B cell (primary cell): ENCODE data around the gene HK3. TPM values are rescaled to one million over a fixed set of nuclear protein-coding genes. Genes with fewer than 3 reads are reported as not detected.

ENCODE experiments used
- ATAC-seq: fragments of 200-7000 bp; cut with Tn5 transposase; one replicate; pipeline ENCODE4 v1.10.0; 2021; ENCODE audit warnings: low read depth, mild to moderate bottlenecking, moderate number of reproducible peaks, moderate library complexity
- CTCF ChIA-PET: fragments of 350-600 bp; sonication (Branson Sonifier 250); formaldehyde crosslinking; loops from one replicate; lab custom pipeline; 2021; ENCODE audit warnings: antibody characterized with exemption, inconsistent platforms; lab: Charles Lee
- POLR2A ChIA-PET: fragments of 350-600 bp; sonication (Branson Sonifier 250); formaldehyde crosslinking; loops from one replicate; lab custom pipeline; 2021; ENCODE audit warnings: antibody characterized with exemption; lab: Charles Lee
- DNase-seq: peaks from one replicate; pipeline ENCODE4 v3.0.0; 2013
- H2AFZ ChIP-seq: 2 replicates; pipeline ENCODE4 v1.6.1; 2012; ENCODE audit warnings: mild to moderate bottlenecking, low read depth, low read length; ENCODE audit not compliant: insufficient read depth, poor library complexity, severe bottlenecking
- H3K27ac ChIP-seq, 2 donors: 1 replicate in 1 of 2; 2 replicates in 1 of 2; pipeline ENCODE4 v1.5.1; 2012 to 2013; ENCODE audit warnings: low read length in 2 of 2, mild to moderate bottlenecking in 2 of 2, moderate library complexity in 1 of 2
- H3K27me3 ChIP-seq, 4 experiments: fragments of 200-600 bp in 1 of 4; sonication (generic) in 1 of 4; replicated peaks in 1 of 4; 1 replicate in 2 of 4; 2 replicates in 2 of 4; pipeline versions ENCODE4 v1.6.1 to v1.7.0; 2013 to 2016; ENCODE audit warnings: low read length in 3 of 4, mild to moderate bottlenecking in 2 of 4, mixed read lengths in 1 of 4, moderate library complexity in 1 of 4; ENCODE audit not compliant: insufficient read depth in 4 of 4, control insufficient read depth in 3 of 4; ENCODE audit errors: control extremely low read depth in 1 of 4
- H3K36me3 ChIP-seq, 2 experiments: replicated peaks in 1 of 2; 1 replicate in 1 of 2; 2 replicates in 1 of 2; pipeline versions ENCODE4 v1.6.1 to v1.7.1; 2013; ENCODE audit warnings: low read length in 1 of 2; ENCODE audit not compliant: insufficient read depth in 2 of 2, control insufficient read depth in 1 of 2; ENCODE audit errors: control extremely low read depth in 1 of 2, extremely low read depth in 1 of 2
- H3K4me1 ChIP-seq, 2 donors: fragments of 200-600 bp in 1 of 2; sonication (generic) in 1 of 2; 1 replicate in 1 of 2; 2 replicates in 1 of 2; pipeline versions ENCODE4 v1.5.1 to v1.6.1; 2013 to 2017; ENCODE audit warnings: low read length in 2 of 2; ENCODE audit not compliant: control insufficient read depth in 2 of 2, insufficient read depth in 2 of 2
- H3K4me2 ChIP-seq: replicated peaks from 2 replicates; pipeline ENCODE3; 2012; ENCODE audit warnings: mild to moderate bottlenecking, low read depth, low read length; ENCODE audit not compliant: poor library complexity, severe bottlenecking
- H3K4me3 ChIP-seq, 5 experiments: fragments of 200-600 bp in 1 of 5; sonication (generic) in 1 of 5; 1 replicate in 3 of 5; 2 replicates in 2 of 5; pipeline versions ENCODE4 v1.5.1 to v1.7.0; 2011 to 2016; ENCODE audit warnings: low read length in 4 of 5, mild to moderate bottlenecking in 4 of 5, low read depth in 2 of 5, control low read depth in 1 of 5, moderate library complexity in 1 of 5; ENCODE audit not compliant: insufficient read depth in 1 of 5; ENCODE audit errors: control extremely low read depth in 1 of 5, extremely low read depth in 1 of 5
- H3K79me2 ChIP-seq: fragments of 200-600 bp; sonication (generic); one replicate; pipeline ENCODE4 v1.6.0; 2016; ENCODE audit warnings: low read length; ENCODE audit not compliant: control insufficient read depth, insufficient read depth
- H3K9ac ChIP-seq: fragments of 200-600 bp; sonication (generic); 2 replicates; pipeline ENCODE4 v1.6.1; 2017; ENCODE audit warnings: mild to moderate bottlenecking, low read length, moderate library complexity
- H3K9me3 ChIP-seq, 3 donors: one replicate each; pipeline versions ENCODE4 v1.6.1 to v1.7.1; 2013; ENCODE audit warnings: low read length in 2 of 3; ENCODE audit not compliant: control insufficient read depth in 2 of 3, insufficient read depth in 1 of 3; ENCODE audit errors: control extremely low read depth in 1 of 3
- H4K20me1 ChIP-seq: 2 replicates; pipeline ENCODE4 v1.6.0; 2012; ENCODE audit warnings: mild to moderate bottlenecking, low read length; ENCODE audit not compliant: insufficient read depth, control insufficient read depth, poor library complexity, severe bottlenecking
- H3K27ac Mint-ChIP-seq: one replicate; pipeline ENCODE4 v1.8.0; 2021; ENCODE audit warnings: mixed read lengths
- H3K27me3 Mint-ChIP-seq: one replicate; pipeline ENCODE4 v1.8.0; 2021; ENCODE audit warnings: mixed read lengths
- H3K4me1 Mint-ChIP-seq: one replicate; pipeline ENCODE4 v1.8.0; 2021; ENCODE audit warnings: mixed read lengths
- H3K4me3 Mint-ChIP-seq: one replicate; pipeline ENCODE4 v1.8.0; 2021; ENCODE audit warnings: mixed read lengths
- H3K9me3 Mint-ChIP-seq: one replicate; pipeline ENCODE4 v1.8.0; 2022; ENCODE audit warnings: mixed read lengths; ENCODE audit not compliant: insufficient read depth
- EZH2 ChIP-seq: IDR thresholded peaks from 2 replicates; pipeline ENCODE4 v1.6.1; 2012; ENCODE audit warnings: borderline replicate concordance, low read depth, mild to moderate bottlenecking, moderate library complexity, low read length; ENCODE audit not compliant: insufficient read depth, poor library complexity, severe bottlenecking
- WGBS: methylation state at CpG from one replicate; pipeline ENCODE4 v1.1.5; 2013; ENCODE audit warnings: missing lambda C conversion rate; ENCODE audit not compliant: insufficient coverage; 5-methylcytosine and 5-hydroxymethylcytosine counted together
- intact Hi-C: fragments of 100-400 bp; cut with micrococcal nuclease; formaldehyde crosslinking; loops from one replicate; pipeline ENCODE4 v1.10.0; 2022
- polyA plus RNA-seq: library from polyadenylated mRNA; depleted of rRNA; stranded (reverse); fragments of >200 nt; gene quantifications from 2 replicates; pipeline ENCODE4 v1.2.3, GENCODE V29; 2012
- total RNA-seq, 2 donors: library from RNA; stranded (reverse); fragments of 120-200 nt in 1 of 2; gene quantifications; 1 replicate in 1 of 2; 2 replicates in 1 of 2; pipeline versions ENCODE4 v1.2.3 to v1.2.4, GENCODE V29; 2013 to 2022
- TF ChIP-seq, protein P1 (sequence below): fragments of 200-600 bp; IDR thresholded peaks from one replicate; pipeline ENCODE4 v1.8.0; 2022; ENCODE audit warnings: antibody characterized with exemption, mild to moderate bottlenecking

Gene HK3
- total and polyA plus RNA-seq, 2 donors (not counting 1 experiment from before 2014, with no cell fraction given): 0.30 to 5.0 TPM

DNA sequence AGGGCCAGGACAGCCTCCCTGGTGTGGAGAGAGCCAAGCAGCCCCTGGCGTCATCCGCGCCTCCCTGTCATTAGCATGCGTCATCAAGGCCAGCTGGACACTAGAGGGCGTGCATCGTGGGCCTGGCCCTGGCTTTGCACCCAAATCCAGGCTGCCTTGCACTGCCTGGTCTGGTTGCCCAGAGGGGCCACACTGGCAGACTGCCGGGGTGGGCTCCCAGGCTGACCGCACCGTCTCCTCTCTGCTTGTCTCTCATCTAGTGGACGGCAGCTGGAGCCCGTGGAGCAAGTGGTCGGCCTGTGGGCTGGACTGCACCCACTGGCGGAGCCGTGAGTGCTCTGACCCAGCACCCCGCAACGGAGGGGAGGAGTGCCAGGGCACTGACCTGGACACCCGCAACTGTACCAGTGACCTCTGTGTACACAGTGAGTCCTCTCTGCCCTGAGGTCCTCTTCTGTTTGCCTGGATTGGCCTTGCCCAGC lies 29.0 kb downstream of the HK3 start:
- Mint-ChIP-seq H3K27ac (no peak overlapping the region), H3K4me1 (peaks cover 2% of the 10 kb centered on the region), H3K9me3 (no peaks in the 10 kb centered on the region), H3K27me3 (peaks cover 16% of the 10 kb centered on the region), H3K4me3 (no peak overlapping the region)
- no peak overlapping the region for H3K4me3 ChIP-seq
- no peak for ATAC-seq
- no peak overlapping the region for H3K9ac ChIP-seq
- H3K9me3 ChIP-seq: peaks cover 0 to 19% (median 0%) of the 10 kb centered on the region in 3 donors
- H3K36me3 ChIP-seq: no peaks in the 10 kb centered on the region
- WGBS: 76% methylated on average over 17 of the region's 17 CpGs
- ChIA-PET POLR2A (no interaction called here), CTCF (no interaction called here)
- peaks cover 0 to 20% (median 9%) of the 10 kb centered on the region in 4 experiments for H3K27me3 ChIP-seq
- H2AFZ ChIP-seq: no peak overlapping the region
- no peak for DNase-seq
- H3K4me1 ChIP-seq: no peaks in the 10 kb centered on the region
- TF ChIP-seq EZH2: no peak
- intact Hi-C loops: no loop called here
- H3K27ac ChIP-seq: no peak overlapping the region
- H3K4me2 ChIP-seq: no peak overlapping the region
- H4K20me1 ChIP-seq: no peaks in the 10 kb centered on the region
- no peaks in the 10 kb centered on the region for H3K79me2 ChIP-seq

- Histone ChIP-seq H3K4me1 (no peaks in the 10 kb centered on the region), H3K36me3 (no peaks in the 10 kb centered on the region), H3K4me2 (no peak overlapping the region), H3K9ac (no peak overlapping the region), H2AFZ (no peak overlapping the region), H4K20me1 (no peaks in the 10 kb centered on the region), H3K9me3 (peaks cover 0 to 19% (median 0%) of the 10 kb centered on the region in 3 donors), H3K27me3 (peaks cover 0 to 22% (median 10%) of the 10 kb centered on the region in 4 experiments), H3K27ac (no peak overlapping the region), H3K4me3 (no peak overlapping the region), H3K79me2 (no peaks in the 10 kb centered on the region)
- no peak overlapping the region for H3K4me3 Mint-ChIP-seq
- TF ChIP-seq, protein P1, sequence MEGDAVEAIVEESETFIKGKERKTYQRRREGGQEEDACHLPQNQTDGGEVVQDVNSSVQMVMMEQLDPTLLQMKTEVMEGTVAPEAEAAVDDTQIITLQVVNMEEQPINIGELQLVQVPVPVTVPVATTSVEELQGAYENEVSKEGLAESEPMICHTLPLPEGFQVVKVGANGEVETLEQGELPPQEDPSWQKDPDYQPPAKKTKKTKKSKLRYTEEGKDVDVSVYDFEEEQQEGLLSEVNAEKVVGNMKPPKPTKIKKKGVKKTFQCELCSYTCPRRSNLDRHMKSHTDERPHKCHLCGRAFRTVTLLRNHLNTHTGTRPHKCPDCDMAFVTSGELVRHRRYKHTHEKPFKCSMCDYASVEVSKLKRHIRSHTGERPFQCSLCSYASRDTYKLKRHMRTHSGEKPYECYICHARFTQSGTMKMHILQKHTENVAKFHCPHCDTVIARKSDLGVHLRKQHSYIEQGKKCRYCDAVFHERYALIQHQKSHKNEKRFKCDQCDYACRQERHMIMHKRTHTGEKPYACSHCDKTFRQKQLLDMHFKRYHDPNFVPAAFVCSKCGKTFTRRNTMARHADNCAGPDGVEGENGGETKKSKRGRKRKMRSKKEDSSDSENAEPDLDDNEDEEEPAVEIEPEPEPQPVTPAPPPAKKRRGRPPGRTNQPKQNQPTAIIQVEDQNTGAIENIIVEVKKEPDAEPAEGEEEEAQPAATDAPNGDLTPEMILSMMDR: no peak
- no peak for TF ChIP-seq EZH2
- intact Hi-C loops: no loop called here
- H3K4me1 Mint-ChIP-seq: peaks cover 2% of the 10 kb centered on the region
- CTCF ChIA-PET: no interaction called here
- DNase-seq (no peak), ATAC-seq (no peak)
- 90% methylated on average over 38 of the region's 38 CpGs for WGBS
- H3K27ac Mint-ChIP-seq: no peak overlapping the region
- H3K9me3 Mint-ChIP-seq: no peaks in the 10 kb centered on the region
- POLR2A ChIA-PET: no interaction called here
- peaks cover 17% of the 10 kb centered on the region for H3K27me3 Mint-ChIP-seq
Measured at GRCh38 chr5:176869501-176870109, 29.5 kb downstream of the HK3 start.
